ENCODE results near the gene RPE.

The RPE gene

GRCh38 chr2:209974576-209974975, 27.9 kb upstream of the RPE start:
- no peak for TF ChIP-seq EZH2phosphoT487 (conservative IDR thresholded peaks at IDR 0.05; ENCODE audit: low read length)
- TF ChIP-seq CTCF (IDR thresholded peaks at IDR 0.05; ENCODE audit: insufficient read depth, low read length, poor library complexity, severe bottlenecking): no peak
- no peaks in the 10 kb centered on the region for H3K79me2 ChIP-seq (ENCODE audit: insufficient read depth, low read length)
- H2AFZ ChIP-seq (ENCODE audit: low read depth, low read length, severe bottlenecking): no peak overlapping the region
- no peaks in the 10 kb centered on the region for H4K20me1 ChIP-seq (ENCODE audit: low read depth, low read length)
- H3K9me3 ChIP-seq (ENCODE audit: insufficient read depth, low read length): no peaks in the 10 kb centered on the region
- no peaks in the 10 kb centered on the region for H3F3A ChIP-seq (ENCODE audit: insufficient read depth)
- H3K4me3 ChIP-seq (ENCODE audit: insufficient read depth, low read length, poor library complexity, severe bottlenecking): no peak overlapping the region
- no peaks in the 10 kb centered on the region for H3K27me3 ChIP-seq (ENCODE audit: low read length)
- no peak overlapping the region for H3K4me2 ChIP-seq (ENCODE audit: low read depth, low read length, poor library complexity, severe bottlenecking)
- H3K9ac ChIP-seq (ENCODE audit: low read length): no peak overlapping the region
- H3K27ac ChIP-seq (ENCODE audit: low read depth, low read length): no peak overlapping the region
- H3K9me2 ChIP-seq (replicated peaks; ENCODE audit: insufficient read depth, low read length): no peaks in the 10 kb centered on the region
- no peaks in the 10 kb centered on the region for H3K36me3 ChIP-seq (ENCODE audit: low read length)

DNA sequence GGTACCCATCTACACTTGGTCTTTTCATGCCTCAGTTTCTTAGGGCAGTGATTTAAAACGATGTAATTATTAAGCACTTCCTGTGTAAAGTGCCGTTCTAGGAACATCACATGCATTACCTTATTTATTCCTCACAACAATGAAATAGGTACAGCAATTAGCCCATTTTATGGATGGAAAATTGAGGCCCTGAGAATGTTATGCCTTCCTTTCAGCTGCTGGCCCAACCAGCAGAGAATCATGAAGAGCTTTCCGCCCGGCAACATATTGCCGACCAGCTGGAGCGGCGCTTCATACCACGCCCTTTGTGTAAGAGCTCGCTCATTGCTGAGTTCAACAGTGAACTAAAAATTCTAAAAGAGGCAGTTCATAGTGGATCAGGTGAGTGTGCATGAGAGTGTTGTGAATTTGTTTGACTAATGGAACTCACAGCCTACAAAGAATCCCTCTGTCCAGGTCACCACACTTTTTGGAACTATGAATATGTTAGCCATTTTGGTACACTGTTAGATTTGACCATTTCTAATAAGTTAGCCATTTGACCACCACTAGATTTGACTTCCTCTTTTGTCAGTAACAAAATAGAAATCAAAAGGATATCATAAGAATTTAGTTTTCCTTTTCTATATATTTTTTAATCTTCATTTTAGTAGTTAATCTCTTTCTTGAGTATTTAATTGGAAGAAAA, 25.6 kb upstream of the RPE start:
- no peaks in the 10 kb centered on the region for H4K20me1 ChIP-seq (ENCODE audit: low read depth, low read length)
- no peak overlapping the region for H3K9ac ChIP-seq (ENCODE audit: low read length)
- no peaks in the 10 kb centered on the region for H3F3A ChIP-seq (ENCODE audit: insufficient read depth)
- H3K4me2 ChIP-seq (ENCODE audit: low read depth, low read length, poor library complexity, severe bottlenecking): no peak overlapping the region
- no peaks in the 10 kb centered on the region for H3K36me3 ChIP-seq (ENCODE audit: low read length)
- H2AFZ ChIP-seq (ENCODE audit: low read depth, low read length, severe bottlenecking): no peak overlapping the region
- H3K4me3 ChIP-seq (ENCODE audit: insufficient read depth, low read length, poor library complexity, severe bottlenecking): no peak overlapping the region
- no peaks in the 10 kb centered on the region for H3K9me2 ChIP-seq (replicated peaks; ENCODE audit: insufficient read depth, low read length)
- H3K27ac ChIP-seq (ENCODE audit: low read depth, low read length): no peak overlapping the region
- H3K27me3 ChIP-seq (ENCODE audit: low read length): no peaks in the 10 kb centered on the region
- H3K9me3 ChIP-seq (ENCODE audit: insufficient read depth, low read length): no peaks in the 10 kb centered on the region
- TF ChIP-seq EZH2phosphoT487 (conservative IDR thresholded peaks at IDR 0.05; ENCODE audit: low read length) (no peak), CTCF (IDR thresholded peaks at IDR 0.05; ENCODE audit: insufficient read depth, low read length, poor library complexity, severe bottlenecking) (no peak)
- no peaks in the 10 kb centered on the region for H3K79me2 ChIP-seq (ENCODE audit: insufficient read depth, low read length)

- no peaks in the 10 kb centered on the region for H3F3A ChIP-seq (ENCODE audit: insufficient read depth)
- H3K9me3 ChIP-seq (ENCODE audit: insufficient read depth, low read length): no peaks in the 10 kb centered on the region
- H3K4me3 ChIP-seq (ENCODE audit: insufficient read depth, low read length, poor library complexity, severe bottlenecking): no peak overlapping the region
- H3K4me2 ChIP-seq (ENCODE audit: low read depth, low read length, poor library complexity, severe bottlenecking): no peak overlapping the region
- no peak overlapping the region for H3K27ac ChIP-seq (ENCODE audit: low read depth, low read length)
- no peak for TF ChIP-seq EZH2phosphoT487 (conservative IDR thresholded peaks at IDR 0.05; ENCODE audit: low read length)
- peak; percentile 49 for TF ChIP-seq CTCF (IDR thresholded peaks at IDR 0.05; ENCODE audit: insufficient read depth, low read length, poor library complexity, severe bottlenecking)
- no peaks in the 10 kb centered on the region for H3K9me2 ChIP-seq (replicated peaks; ENCODE audit: insufficient read depth, low read length)
- H4K20me1 ChIP-seq (ENCODE audit: low read depth, low read length): no peaks in the 10 kb centered on the region
- H3K36me3 ChIP-seq (ENCODE audit: low read length): no peaks in the 10 kb centered on the region
- H3K9ac ChIP-seq (ENCODE audit: low read length): no peak overlapping the region
- no peak overlapping the region for H2AFZ ChIP-seq (ENCODE audit: low read depth, low read length, severe bottlenecking)
- no peaks in the 10 kb centered on the region for H3K79me2 ChIP-seq (ENCODE audit: insufficient read depth, low read length)
- H3K27me3 ChIP-seq (ENCODE audit: low read length): no peaks in the 10 kb centered on the region
These were observed 24.8 kb upstream of the RPE start for GRCh38 chr2:209977386-209978239.
